Body of pancreas (tissue), 4 donors: ENCODE results near the gene LNX1.

Source experiments
- POLR2A ChIP-seq, 3 donors: fragments of 450-650 bp; IDR thresholded peaks; one replicate each; pipeline ENCODE4 v1.6.1; 2016; ENCODE audit warnings: antibody characterized with exemption in 3 of 3, mild to moderate bottlenecking in 2 of 3
- TF ChIP-seq, protein P1 (sequence below), 7 experiments: fragments of 450-650 bp in 4 of 7; fragments of 200-600 bp in 3 of 7; sonication (generic) in 3 of 7; IDR thresholded peaks; one replicate each; pipeline ENCODE4 v1.5.1; 2016 to 2019; ENCODE audit warnings: antibody characterized with exemption in 7 of 7

- TF ChIP-seq, protein P1, sequence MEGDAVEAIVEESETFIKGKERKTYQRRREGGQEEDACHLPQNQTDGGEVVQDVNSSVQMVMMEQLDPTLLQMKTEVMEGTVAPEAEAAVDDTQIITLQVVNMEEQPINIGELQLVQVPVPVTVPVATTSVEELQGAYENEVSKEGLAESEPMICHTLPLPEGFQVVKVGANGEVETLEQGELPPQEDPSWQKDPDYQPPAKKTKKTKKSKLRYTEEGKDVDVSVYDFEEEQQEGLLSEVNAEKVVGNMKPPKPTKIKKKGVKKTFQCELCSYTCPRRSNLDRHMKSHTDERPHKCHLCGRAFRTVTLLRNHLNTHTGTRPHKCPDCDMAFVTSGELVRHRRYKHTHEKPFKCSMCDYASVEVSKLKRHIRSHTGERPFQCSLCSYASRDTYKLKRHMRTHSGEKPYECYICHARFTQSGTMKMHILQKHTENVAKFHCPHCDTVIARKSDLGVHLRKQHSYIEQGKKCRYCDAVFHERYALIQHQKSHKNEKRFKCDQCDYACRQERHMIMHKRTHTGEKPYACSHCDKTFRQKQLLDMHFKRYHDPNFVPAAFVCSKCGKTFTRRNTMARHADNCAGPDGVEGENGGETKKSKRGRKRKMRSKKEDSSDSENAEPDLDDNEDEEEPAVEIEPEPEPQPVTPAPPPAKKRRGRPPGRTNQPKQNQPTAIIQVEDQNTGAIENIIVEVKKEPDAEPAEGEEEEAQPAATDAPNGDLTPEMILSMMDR (IDR thresholded peaks at IDR 0.05) = no peak
- TF ChIP-seq POLR2A (IDR thresholded peaks at IDR 0.05) = no peak
Observed at GRCh38 chr4:53538756-53539155, 52.5 kb downstream of the LNX1 start.
